WERI-Rb-1 (cell line): Measurements from ENCODE around the gene SVIL.
"Not testable (repeated sequence)": the region's sequence is repeated elsewhere in the genome, so short reads cannot be mapped to it uniquely, and the experiment has no call there.

Source experiments
- DNase-seq: peaks from one replicate; pipeline ENCODE4 v3.0.0-alpha.2; 2020
- H3K27ac ChIP-seq: fragments of 250-450 bp; sonication (Bioruptor Pico); 2 replicates; pipeline ENCODE4 v1.5.1; 2020; ENCODE audit warnings: mild to moderate bottlenecking, moderate library complexity
- H3K27me3 ChIP-seq: fragments of 250-450 bp; sonication (Bioruptor Pico); 2 replicates; pipeline ENCODE4 v1.5.1; 2021; ENCODE audit warnings: mild to moderate bottlenecking, low read depth, moderate library complexity; ENCODE audit not compliant: insufficient read depth, severe bottlenecking
- H3K36me3 ChIP-seq: fragments of 250-450 bp; sonication (Bioruptor Pico); 2 replicates; pipeline ENCODE4 v1.5.1; 2020; ENCODE audit warnings: mild to moderate bottlenecking, moderate library complexity
- H3K4me3 ChIP-seq: 2 replicates; pipeline ENCODE4 v1.5.1; 2011; ENCODE audit warnings: low read depth, mild to moderate bottlenecking, control low read depth, low read length
- H3K9me3 ChIP-seq: fragments of 250-450 bp; sonication (Bioruptor Pico); 2 replicates; pipeline ENCODE4 v1.5.1; 2021; ENCODE audit warnings: mild to moderate bottlenecking, moderate library complexity; ENCODE audit not compliant: severe bottlenecking
- TF ChIP-seq, protein P1 (sequence below): IDR thresholded peaks from 2 replicates; pipeline ENCODE4 v1.5.1; 2011; ENCODE audit warnings: low read depth, mild to moderate bottlenecking, control low read depth, inconsistent platforms, low read length

Gene SVIL

DNA sequence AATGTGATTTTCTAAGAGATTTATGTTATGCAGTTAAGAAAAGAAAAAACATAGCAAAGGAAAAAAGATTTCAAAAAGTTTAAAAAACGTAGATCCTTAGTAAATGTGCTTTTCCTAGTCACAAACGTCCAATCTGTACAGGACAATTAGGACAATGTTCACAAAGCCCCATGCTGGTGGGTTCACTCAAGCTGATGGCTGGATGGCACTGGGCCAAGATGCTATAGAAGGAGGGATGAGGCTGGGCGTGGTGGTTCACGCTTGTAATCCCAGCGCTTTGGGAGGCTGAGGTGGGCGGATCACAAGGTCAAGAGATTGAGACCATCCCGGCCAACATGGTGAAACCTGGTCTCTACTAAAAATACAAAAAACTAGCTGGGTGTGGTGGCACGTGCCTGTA is 22.1 kb downstream of the SVIL start:
- Histone ChIP-seq H3K4me3 (no peak overlapping the region), H3K36me3 (no peaks in the 10 kb centered on the region), H3K27me3 (no peaks in the 10 kb centered on the region), H3K27ac (no peak overlapping the region), H3K9me3 (no peaks in the 10 kb centered on the region)
- TF ChIP-seq, protein P1, sequence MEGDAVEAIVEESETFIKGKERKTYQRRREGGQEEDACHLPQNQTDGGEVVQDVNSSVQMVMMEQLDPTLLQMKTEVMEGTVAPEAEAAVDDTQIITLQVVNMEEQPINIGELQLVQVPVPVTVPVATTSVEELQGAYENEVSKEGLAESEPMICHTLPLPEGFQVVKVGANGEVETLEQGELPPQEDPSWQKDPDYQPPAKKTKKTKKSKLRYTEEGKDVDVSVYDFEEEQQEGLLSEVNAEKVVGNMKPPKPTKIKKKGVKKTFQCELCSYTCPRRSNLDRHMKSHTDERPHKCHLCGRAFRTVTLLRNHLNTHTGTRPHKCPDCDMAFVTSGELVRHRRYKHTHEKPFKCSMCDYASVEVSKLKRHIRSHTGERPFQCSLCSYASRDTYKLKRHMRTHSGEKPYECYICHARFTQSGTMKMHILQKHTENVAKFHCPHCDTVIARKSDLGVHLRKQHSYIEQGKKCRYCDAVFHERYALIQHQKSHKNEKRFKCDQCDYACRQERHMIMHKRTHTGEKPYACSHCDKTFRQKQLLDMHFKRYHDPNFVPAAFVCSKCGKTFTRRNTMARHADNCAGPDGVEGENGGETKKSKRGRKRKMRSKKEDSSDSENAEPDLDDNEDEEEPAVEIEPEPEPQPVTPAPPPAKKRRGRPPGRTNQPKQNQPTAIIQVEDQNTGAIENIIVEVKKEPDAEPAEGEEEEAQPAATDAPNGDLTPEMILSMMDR: no peak
- DNase-seq: no peak

GRCh38 chr10:29611781-29612381 is 22.9 kb downstream of the SVIL start:
- Histone ChIP-seq H3K27ac (no peak overlapping the region), H3K9me3 (no peaks in the 10 kb centered on the region), H3K27me3 (no peaks in the 10 kb centered on the region), H3K36me3 (no peaks in the 10 kb centered on the region), H3K4me3 (no peak overlapping the region)
- TF ChIP-seq, protein P1: no peak
- DNase-seq: no peak

GRCh38 chr10:29610876-29611647 is 23.7 kb downstream of the SVIL start:
- Histone ChIP-seq H3K4me3 (no peak overlapping the region), H3K9me3 (no peaks in the 10 kb centered on the region), H3K27ac (no peak overlapping the region), H3K36me3 (no peaks in the 10 kb centered on the region), H3K27me3 (no peaks in the 10 kb centered on the region)
- TF ChIP-seq, protein P1: no peak
- DNase-seq: no peak

DNA sequence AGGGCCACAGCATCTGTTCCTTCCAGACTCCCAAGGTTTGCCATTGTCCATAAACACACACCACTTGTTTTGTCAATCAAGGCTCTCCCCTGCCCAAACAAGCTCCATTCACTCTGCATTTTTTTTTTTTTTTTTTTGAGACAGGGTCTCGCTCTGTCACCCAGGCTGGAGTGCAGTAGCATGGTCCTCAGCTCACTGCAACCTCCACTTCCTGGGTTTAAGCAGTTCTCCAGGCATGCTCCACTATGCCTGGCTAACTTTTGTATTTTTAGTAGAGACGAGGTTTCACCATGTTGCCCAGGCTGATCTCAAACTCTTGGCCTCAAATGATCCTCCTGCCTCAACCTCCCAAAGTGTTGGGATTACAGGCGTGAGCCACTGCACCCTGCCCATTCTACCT is 24.4 kb downstream of the SVIL start:
- H3K9me3 ChIP-seq: not testable (repeated sequence)

GRCh38 chr10:29609696-29610095 is 25.1 kb downstream of the SVIL start:
- no peaks in the 10 kb centered on the region for H3K9me3 ChIP-seq
- no peaks in the 10 kb centered on the region for H3K36me3 ChIP-seq
- H3K4me3 ChIP-seq: no peak overlapping the region
- TF ChIP-seq, protein P1: no peak
- no peak overlapping the region for H3K27ac ChIP-seq
- no peak for DNase-seq
- no peaks in the 10 kb centered on the region for H3K27me3 ChIP-seq

More for the DNA sequence above, 24.4 kb downstream of the SVIL start:
- H3K27me3 ChIP-seq, H3K36me3 ChIP-seq, DNase-seq, H3K27ac ChIP-seq, H3K4me3 ChIP-seq: not testable (repeated sequence)

- H3K36me3 ChIP-seq: no peaks in the 10 kb centered on the region
- no peaks in the 10 kb centered on the region for H3K27me3 ChIP-seq
- DNase-seq: no peak
- TF ChIP-seq, protein P1: no peak
- H3K4me3 ChIP-seq: no peak overlapping the region
- no peak overlapping the region for H3K27ac ChIP-seq
- no peaks in the 10 kb centered on the region for H3K9me3 ChIP-seq
Observed at GRCh38 chr10:29608476-29609301, 26.1 kb downstream of the SVIL start.
